ENCODE measurements around the gene RREB1. TPM values are rescaled to one million over a fixed set of nuclear protein-coding genes. Genes with fewer than 3 reads are reported as not detected.

The RREB1 gene
- total RNA-seq, 6 donors from 2014 or later: 44.2 to 112 (median 60.5) TPM

DNA sequence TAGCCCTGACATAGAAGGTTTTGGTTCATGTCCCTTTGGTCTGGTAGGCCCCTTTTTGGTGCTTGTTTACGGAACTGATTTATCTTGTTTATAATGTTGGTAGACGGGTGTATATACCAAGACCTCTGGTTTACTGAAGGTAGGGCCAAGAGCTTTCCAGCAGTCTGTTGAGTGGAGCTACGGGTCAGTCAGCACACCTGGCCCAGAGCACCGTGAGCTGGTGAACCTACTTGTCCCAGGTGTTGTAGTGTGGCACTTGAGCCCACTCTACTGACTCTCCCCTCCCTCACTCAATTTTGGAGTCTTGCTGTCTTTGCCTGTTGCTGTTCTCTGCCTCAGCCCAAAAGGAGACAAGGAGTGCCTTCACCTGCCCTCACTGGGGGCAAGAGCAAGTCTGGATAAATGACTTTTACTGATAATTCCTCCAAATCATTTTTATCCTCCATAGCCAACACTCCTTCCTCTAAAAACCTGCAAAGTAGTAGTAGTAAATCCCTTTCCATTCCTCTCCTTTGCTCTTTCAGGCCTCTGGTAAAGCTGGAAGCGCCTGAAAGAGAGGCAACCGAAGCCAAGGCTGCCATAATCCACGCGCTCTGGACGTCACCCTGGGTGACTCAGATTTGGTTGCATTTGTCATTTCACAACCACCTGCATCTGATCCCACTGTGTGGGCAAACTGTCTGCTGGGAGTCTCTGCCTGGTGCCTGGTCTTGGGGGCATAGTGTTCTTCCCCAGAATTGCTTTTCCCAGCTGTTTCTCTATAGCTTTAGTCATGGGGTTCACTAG is 22.2 kb downstream of the RREB1 start:
- peak overlapping the region; percentile 39 to 80 (median 69) for H3K27ac ChIP-seq
- DNase-seq (peak in 1 of 2 donors; percentile 72), ATAC-seq (ENCODE audit: low FRiP score in 2 of 2) (peak; percentile 77 to 79)
- TF ChIP-seq EP300 (IDR thresholded peaks at IDR 0.05) (no peak), POLR2A (IDR thresholded peaks at IDR 0.05) (no peak), POLR2AphosphoS5 (IDR thresholded peaks at IDR 0.05) (peak; percentile 21 to 63)
- TF ChIP-seq, protein P1, sequence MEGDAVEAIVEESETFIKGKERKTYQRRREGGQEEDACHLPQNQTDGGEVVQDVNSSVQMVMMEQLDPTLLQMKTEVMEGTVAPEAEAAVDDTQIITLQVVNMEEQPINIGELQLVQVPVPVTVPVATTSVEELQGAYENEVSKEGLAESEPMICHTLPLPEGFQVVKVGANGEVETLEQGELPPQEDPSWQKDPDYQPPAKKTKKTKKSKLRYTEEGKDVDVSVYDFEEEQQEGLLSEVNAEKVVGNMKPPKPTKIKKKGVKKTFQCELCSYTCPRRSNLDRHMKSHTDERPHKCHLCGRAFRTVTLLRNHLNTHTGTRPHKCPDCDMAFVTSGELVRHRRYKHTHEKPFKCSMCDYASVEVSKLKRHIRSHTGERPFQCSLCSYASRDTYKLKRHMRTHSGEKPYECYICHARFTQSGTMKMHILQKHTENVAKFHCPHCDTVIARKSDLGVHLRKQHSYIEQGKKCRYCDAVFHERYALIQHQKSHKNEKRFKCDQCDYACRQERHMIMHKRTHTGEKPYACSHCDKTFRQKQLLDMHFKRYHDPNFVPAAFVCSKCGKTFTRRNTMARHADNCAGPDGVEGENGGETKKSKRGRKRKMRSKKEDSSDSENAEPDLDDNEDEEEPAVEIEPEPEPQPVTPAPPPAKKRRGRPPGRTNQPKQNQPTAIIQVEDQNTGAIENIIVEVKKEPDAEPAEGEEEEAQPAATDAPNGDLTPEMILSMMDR (IDR thresholded peaks at IDR 0.05): no peak
- no peaks in the 10 kb centered on the region for H3K9me3 ChIP-seq
- H3K4me3 ChIP-seq: no peak overlapping the region
- peaks cover 17 to 41% (median 32%) of the 10 kb centered on the region in 4 donors for H3K4me1 ChIP-seq
- 67 to 79% methylated on average over 9 of the region's 9 CpGs for WGBS, 2 donors
- H3K27me3 ChIP-seq: no peaks in the 10 kb centered on the region
- no peaks in the 10 kb centered on the region for H3K36me3 ChIP-seq

DNA sequence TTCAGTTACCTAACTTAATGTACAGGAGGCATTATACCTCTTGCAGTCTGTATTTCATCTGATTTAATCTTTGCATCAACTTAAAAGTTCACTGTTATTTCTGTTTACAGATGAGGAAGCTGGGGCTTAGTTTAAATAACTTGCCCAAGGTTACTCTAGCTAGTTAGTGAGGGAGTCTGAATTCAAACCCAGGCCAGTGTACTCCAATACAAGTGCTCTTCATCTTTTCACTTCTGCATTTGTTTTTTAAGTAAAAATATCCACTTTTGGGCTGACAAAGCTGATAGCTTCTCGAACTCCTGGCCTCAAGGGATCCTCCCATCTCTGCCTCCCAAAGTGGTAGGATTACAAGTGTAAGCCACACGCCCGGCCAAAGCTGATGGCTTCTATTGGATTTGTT is 23.6 kb downstream of the RREB1 start:
- Histone ChIP-seq H3K27ac (no peak overlapping the region), H3K4me3 (no peak overlapping the region), H3K36me3 (no peaks in the 10 kb centered on the region), H3K27me3 (no peaks in the 10 kb centered on the region), H3K4me1 (peaks cover 14 to 49% (median 36%) of the 10 kb centered on the region in 4 donors), H3K9me3 (no peaks in the 10 kb centered on the region)
- ATAC-seq (ENCODE audit: low FRiP score in 2 of 2): no peak
- WGBS, 2 donors: 87 to 88% methylated on average over 3 of the region's 3 CpGs
- DNase-seq: no peak
- TF ChIP-seq EP300 (IDR thresholded peaks at IDR 0.05) (no peak), POLR2A (IDR thresholded peaks at IDR 0.05) (no peak), POLR2AphosphoS5 (IDR thresholded peaks at IDR 0.05) (no peak)
- TF ChIP-seq, protein P1 (IDR thresholded peaks at IDR 0.05): no peak

DNA sequence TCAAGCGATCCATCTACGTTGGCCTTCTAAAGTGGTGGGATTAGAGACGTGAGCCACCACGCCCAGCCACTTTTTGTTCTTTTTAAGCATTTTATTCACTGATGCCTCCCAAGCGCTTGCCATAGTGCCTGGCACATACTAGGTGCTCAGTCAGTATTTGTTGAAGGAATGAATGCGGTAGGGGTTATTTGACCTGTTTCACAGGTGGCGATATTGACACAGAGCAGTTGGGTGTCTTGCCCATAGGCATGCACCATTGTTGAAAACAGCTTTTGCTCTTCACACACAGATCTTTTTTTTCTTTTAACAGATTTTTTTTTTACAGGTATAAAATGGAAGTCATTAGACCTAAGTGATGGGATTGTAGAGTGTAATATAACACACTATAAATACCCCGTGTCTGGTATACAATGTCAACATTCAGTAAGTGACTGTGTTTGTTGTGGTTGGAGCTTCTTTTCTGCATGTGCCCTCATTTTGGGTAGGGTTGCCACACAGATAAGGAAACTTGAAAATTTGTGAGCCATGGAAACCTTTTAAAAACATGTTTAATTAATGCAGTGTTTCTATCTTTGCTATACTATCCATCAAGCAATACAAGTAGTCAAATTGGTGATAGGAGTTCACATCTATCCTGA is 24.8 kb downstream of the RREB1 start:
- 91 to 95% methylated on average over 8 of the region's 8 CpGs for WGBS, 2 donors
- Histone ChIP-seq H3K36me3 (no peaks in the 10 kb centered on the region), H3K4me1 (peaks cover 22 to 52% (median 38%) of the 10 kb centered on the region in 4 donors), H3K9me3 (no peaks in the 10 kb centered on the region), H3K27me3 (no peaks in the 10 kb centered on the region), H3K4me3 (no peak overlapping the region), H3K27ac (no peak overlapping the region)
- no peak for DNase-seq
- TF ChIP-seq, protein P1 (IDR thresholded peaks at IDR 0.05): no peak
- no peak for TF ChIP-seq EP300 (IDR thresholded peaks at IDR 0.05)
- ATAC-seq (ENCODE audit: low FRiP score in 2 of 2): no peak

DNA sequence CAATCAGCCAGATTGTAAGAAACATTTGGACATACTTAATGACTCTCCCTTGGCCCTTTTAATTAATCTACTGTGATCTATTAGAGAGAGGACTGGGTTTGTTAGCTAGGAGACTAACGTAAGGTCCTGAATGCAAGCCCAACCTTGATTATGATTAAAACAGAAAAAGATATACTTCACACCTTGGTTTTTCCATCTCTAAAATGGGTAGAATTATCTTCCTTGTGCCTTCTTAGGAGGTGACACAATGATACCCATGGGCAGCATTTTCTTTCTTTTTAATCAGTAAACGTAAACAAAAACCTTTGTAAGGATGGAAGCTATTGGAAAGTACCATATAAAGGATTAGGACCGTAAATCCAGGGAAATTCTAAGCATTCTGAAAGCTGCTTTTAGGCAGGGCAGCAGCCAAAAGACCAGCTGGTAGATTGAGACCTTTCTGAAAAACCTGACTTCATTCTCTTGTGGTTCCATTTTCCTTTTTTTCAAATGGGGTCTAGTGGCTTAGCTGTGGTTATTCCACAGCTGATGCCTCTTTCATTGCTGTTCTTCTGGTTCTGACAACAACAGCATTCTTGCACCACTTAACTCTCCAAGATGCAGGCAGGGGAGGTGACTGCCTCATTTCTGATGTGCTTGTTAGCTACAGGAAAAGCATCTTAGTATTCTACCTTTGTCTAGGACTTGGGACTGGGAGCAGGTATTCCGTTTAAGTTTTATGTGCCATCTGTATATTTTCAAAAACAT is 27.4 kb downstream of the RREB1 start:
- Histone ChIP-seq H3K36me3 (no peaks in the 10 kb centered on the region), H3K9me3 (no peaks in the 10 kb centered on the region), H3K27me3 (no peaks in the 10 kb centered on the region), H3K27ac (peak overlapping the region in 1 of 4 donors; percentile 92), H3K4me1 (peaks cover 25 to 57% (median 45%) of the 10 kb centered on the region in 4 donors), H3K4me3 (no peak overlapping the region)
- TF ChIP-seq, protein P1 (IDR thresholded peaks at IDR 0.05): no peak
- TF ChIP-seq EP300 (IDR thresholded peaks at IDR 0.05) (no peak), POLR2A (IDR thresholded peaks at IDR 0.05) (no peak), POLR2AphosphoS5 (IDR thresholded peaks at IDR 0.05) (no peak)
- no peak for DNase-seq
- no peak for ATAC-seq (ENCODE audit: low FRiP score in 2 of 2)
- WGBS, 2 donors: 83 to 85% methylated on average over 4 of the region's 4 CpGs

Measured in upper lobe of left lung (tissue), 6 donors.